Neural progenitor cell (in vitro differentiated cells): ENCODE results near the gene ABTB1.

Source experiments
- EZH2phosphoT487 ChIP-seq: fragments of 200-600 bp; sonication (generic); IDR thresholded peaks from 2 replicates; pipeline ENCODE4 v1.6.1; 2017; ENCODE audit warnings: antibody characterized with exemption
- TF ChIP-seq, protein P1 (sequence below): fragments of 200-600 bp; sonication (generic); IDR thresholded peaks from 2 replicates; pipeline ENCODE4 v1.5.1; 2017; ENCODE audit warnings: antibody characterized with exemption, mild to moderate bottlenecking

- TF ChIP-seq EZH2phosphoT487: no peak
- TF ChIP-seq, protein P1, sequence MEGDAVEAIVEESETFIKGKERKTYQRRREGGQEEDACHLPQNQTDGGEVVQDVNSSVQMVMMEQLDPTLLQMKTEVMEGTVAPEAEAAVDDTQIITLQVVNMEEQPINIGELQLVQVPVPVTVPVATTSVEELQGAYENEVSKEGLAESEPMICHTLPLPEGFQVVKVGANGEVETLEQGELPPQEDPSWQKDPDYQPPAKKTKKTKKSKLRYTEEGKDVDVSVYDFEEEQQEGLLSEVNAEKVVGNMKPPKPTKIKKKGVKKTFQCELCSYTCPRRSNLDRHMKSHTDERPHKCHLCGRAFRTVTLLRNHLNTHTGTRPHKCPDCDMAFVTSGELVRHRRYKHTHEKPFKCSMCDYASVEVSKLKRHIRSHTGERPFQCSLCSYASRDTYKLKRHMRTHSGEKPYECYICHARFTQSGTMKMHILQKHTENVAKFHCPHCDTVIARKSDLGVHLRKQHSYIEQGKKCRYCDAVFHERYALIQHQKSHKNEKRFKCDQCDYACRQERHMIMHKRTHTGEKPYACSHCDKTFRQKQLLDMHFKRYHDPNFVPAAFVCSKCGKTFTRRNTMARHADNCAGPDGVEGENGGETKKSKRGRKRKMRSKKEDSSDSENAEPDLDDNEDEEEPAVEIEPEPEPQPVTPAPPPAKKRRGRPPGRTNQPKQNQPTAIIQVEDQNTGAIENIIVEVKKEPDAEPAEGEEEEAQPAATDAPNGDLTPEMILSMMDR: no peak
These were observed 2.6 kb upstream of the ABTB1 start for GRCh38 chr3:127670229-127670559.
